ENCODE results near the gene ZCCHC4. TPM values are rescaled to one million over a fixed set of nuclear protein-coding genes. Genes with fewer than 3 reads are reported as not detected.
A peak's percentile ranks its signal among the peaks of the same experiment; 100 is the strongest.
"Not testable (repeated sequence)": the region's sequence is repeated elsewhere in the genome, so short reads cannot be mapped to it uniquely, and the experiment has no call there.

The ZCCHC4 gene
- total RNA-seq, 1 donor from 2014 or later: 8.3 TPM

DNA sequence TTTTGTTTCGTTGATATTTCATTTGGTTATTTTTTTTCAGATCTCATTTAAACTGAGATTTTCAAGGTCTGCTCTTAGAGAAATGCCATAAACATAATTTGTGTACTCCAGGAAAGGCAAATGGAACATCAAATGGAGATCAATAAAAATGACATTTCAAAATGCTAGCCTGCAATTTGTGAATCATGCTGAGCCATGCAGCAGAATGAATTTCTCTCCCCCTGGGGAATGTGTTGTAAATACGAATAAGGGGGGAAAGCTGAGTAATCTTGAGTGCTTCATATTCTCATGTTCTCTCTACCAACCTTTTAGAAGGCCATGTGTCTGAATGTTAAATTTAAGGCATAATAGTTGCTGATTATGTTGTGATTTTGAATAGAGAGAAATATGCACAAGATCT, 7.8 kb downstream of the ZCCHC4 start:
- no peak for DNase-seq (ENCODE audit: low spot score)

DNA sequence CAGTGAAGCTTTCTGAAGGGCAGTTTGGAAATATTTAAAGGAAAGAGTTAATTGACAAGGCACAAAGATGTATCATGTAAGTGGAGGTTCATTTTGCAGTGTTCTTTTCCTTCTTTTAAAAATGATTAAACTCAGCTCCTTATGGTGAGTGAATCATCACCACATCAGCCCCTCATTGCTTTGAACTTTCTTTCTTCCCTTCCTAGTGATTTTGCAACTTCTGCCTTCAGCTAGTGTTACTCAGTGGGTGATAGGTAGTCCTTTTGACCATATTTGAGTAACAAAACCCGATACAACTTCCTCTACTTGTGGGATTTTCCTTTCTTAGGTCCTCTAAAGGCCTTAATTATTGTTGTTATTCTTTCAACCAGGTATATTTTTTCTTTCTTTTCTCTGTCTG, 8.2 kb downstream of the ZCCHC4 start:
- no peak for DNase-seq (ENCODE audit: low spot score)

DNA sequence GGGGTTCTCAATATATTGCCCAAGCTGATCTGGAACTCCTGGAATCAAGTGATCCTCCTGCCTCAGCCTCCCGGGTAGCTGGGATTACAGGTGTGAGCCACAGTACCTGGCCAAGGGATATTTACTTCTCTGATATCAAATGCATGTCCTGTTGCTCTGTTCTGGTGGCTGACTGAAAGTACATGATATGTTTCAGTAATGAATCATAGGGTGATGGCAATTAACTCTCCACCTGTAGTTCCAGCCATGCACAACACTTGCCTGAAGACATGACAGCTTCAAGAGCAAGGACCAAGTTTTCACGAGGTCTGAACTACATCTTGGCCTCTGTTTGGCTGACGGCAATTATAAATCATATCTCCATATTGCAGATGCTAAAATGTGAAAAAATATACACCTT, 9.1 kb downstream of the ZCCHC4 start:
- DNase-seq (ENCODE audit: low spot score): no peak

DNA sequence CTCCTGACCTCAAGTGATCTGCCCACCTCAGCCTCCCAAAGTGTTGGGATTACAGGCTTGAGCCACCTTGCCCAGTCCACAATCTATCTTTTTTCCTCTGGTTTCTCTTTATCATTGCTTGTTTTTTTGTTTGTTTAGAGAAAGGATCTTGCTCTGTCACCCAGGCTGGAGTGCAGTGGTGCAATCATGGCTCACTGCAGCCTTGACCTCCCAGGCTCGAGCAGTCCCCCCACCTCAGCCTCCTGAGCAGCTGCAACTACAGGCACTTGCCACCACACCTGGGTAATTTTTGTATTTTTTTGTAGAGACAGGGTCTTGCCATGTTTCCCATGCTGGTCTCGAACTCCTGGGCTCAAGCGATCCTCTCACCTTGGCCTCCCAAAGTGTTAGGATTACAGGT, 15.9 kb downstream of the ZCCHC4 start:
- DNase-seq (ENCODE audit: low spot score): not testable (repeated sequence)

GRCh38 chr4:25330335-25330734, 17.8 kb downstream of the ZCCHC4 start:
- no peak for DNase-seq (ENCODE audit: low spot score)

GRCh38 chr4:25330905-25331808, 18.6 kb downstream of the ZCCHC4 start:
- DNase-seq (ENCODE audit: low spot score): no peak

DNA sequence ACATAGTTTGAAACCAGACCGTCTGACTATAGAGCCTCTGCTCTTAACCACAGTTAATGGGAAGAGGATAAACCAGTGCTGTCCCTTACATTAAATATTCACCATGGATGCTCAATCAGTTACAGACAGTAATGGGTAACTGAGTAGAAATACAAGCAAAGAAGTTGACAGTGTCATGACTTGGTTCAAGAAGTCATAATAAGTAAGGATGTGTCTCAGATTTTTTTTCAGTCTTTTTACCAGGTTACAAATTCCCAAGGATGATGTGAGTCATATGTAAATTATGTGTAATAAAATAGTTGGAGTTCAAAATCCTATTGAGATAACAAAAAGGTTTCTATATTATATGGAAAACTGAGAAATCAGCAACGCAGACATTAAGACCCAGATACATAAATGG, 31.1 kb downstream of the ZCCHC4 start:
- no peak for DNase-seq (ENCODE audit: low spot score)

DNA sequence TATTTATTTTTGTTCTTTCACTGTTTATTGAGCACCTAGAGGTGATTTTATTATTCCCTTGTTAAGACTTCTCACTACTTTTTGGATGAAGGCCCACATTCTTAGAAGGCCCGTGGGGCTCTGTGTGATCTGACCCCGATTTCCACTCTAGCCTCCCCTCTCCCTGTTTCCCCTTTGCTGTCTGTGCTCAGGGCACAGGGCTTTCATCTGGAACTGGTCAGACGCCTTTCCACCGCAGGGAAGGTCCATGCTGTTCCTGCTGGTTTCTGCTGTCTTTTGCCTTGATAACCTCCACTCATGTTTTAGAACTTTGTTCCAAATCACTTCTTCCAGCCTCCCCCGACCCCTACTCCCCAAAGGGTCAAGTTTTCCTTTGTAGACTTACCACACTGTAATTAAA, 33.2 kb downstream of the ZCCHC4 start:
- no peak for DNase-seq (ENCODE audit: low spot score)

DNA sequence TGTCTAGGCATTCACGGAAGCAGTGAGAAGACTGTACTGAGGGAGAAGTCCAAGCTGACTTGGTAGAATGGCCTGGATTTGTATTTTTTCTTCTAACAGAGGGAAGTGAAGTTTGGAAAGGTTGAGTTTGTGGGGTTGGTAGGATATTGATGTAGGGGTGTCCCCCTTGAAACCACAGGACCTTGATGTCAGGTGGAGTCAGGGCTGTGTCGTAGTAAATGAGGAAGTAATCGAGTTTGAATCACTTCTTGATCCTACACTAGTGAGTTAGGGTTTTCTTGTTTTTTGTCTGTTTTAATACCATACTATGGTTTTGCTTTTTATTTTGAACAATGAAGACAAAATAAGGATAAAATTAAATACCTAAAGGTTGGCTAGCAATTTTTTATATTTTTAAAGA, 34.3 kb downstream of the ZCCHC4 start:
- DNase-seq (ENCODE audit: low spot score): no peak

DNA sequence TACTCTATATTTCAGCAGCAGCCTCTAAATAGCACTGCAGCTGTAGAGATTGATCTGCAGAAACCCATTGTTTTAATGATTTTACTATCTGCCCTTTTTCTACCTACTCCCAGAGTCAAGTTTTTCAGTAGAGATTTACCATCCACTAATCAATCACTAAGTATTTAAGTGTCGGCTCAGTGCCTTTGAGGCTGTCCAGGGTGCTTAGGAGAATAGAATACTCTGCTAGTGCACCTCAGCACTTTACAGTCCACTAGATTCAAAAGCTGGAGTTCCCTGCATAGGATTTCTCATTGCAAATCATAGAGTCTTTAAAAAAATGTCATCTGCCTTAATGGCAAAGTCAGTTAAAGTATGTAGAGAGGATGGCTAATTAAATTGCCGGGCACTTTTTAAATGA, 34.9 kb downstream of the ZCCHC4 start:
- no peak for DNase-seq (ENCODE audit: low spot score)

GRCh38 chr4:25347971-25348370, 35.4 kb downstream of the ZCCHC4 start:
- no peak for DNase-seq (ENCODE audit: low spot score)

DNA sequence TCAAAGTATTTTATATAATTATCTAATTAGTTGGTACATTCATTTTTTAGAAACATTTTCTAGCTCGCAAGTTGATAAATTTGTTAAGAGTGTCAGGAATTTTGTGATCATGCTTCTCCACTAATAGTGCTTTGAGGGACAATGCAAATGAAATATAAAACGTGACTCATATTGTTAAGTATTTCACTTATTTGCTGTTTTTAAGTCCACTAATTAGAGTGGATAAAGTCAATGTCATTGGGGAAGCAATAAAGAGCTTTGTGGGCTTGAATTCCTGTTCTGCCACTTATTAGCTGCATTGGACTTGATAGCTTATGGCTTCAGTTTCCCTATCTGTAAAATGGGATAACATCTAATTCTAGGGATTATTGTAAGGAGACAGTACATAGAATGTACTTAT, 38.0 kb downstream of the ZCCHC4 start:
- DNase-seq (ENCODE audit: low spot score): no peak

- DNase-seq (ENCODE audit: low spot score): no peak
Measured at GRCh38 chr4:25351777-25352416, 39.3 kb downstream of the ZCCHC4 start.

- DNase-seq (ENCODE audit: low spot score): no peak
Measured at GRCh38 chr4:25356068-25356467, 43.5 kb downstream of the ZCCHC4 start.

DNA sequence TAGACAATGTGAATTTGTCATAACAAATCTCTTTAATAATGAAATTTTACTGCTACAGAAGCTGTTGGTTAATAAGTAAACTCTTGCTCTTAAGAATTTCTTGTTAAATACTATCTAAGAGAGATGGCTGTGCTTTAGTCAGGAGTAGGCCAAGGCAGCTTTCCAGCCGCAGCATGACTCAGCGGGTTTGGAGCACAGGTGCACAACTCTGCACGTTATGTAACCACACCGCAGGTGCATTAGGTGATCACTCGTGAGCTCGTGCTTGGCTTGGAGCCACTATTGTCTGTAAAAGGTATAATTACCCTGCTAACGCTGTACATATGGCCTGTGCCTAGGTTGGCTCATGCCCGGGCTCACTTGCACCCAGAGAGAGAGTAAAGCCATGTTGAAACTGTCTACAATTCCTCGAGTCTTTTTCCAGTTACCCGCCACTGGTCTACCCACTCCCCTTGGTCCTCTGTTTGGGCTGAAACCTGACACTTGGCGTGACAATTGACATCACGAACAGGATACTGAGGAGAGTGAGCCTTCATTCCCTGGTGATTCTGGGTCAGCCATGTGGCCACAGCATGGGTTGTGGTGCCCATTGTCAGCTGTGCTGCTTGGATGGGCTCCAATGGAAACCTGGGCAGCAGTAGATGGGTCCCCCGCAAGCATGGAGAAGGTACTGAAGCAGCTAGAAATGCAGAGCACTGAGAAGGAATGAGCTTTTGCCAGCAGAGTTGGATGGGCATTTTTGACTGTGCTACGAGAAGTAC, 46.1 kb downstream of the ZCCHC4 start:
- DNase-seq (ENCODE audit: low spot score): no peak

GRCh38 chr4:25361253-25361652, 48.7 kb downstream of the ZCCHC4 start:
- DNase-seq (ENCODE audit: low spot score): no peak

DNA sequence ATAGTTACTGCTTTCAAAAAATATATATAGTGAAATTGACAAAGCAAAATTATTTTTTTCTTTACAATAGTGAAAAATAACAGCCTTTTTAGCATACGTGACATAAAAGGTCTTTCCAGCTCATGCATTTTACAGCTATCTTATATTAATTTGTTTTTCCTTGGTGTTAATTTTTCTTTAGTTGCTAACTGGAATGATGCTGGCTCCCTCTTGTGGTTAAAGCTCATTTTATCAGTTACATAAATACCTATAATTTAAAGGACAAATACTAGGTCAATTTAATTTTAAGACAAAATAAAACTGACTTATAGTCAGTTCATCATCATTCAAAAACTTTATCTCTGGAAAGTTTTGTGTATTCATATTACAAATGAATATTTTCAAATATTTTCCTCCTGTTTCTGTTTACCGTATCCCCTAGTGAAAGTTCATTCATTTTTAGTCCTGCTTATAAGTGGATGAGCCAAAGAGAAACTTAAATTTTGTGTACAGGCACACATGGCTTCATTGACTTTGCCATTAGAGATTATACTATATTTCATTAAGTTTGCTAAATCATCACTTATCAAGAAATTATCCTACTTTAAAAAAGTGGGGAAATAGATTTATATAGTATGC, 54.5 kb downstream of the ZCCHC4 start:
- no peak for DNase-seq (ENCODE audit: low spot score)

GRCh38 chr4:25367877-25368276, 55.3 kb downstream of the ZCCHC4 start:
- no peak for DNase-seq (ENCODE audit: low spot score)

DNA sequence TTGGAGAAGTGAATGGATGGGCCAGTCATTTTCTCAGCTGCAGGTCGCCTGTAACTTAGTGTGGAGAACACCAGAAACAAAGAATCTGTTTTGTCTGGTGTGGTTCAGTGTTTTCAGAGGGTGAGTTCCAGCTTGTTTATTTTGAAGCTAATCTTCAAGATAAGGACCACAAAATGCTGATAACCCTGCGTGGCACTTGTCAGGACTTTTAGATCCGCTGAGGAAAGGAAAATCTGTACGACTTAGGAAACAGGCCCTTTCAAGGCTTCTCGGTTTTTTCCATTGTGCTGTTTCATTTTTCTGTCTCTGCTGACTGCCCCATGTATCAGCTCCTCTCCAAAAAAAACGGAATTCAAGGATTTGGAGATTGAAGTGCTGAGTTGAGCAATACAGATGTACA, 55.7 kb downstream of the ZCCHC4 start:
- no peak for DNase-seq (ENCODE audit: low spot score)

DNA sequence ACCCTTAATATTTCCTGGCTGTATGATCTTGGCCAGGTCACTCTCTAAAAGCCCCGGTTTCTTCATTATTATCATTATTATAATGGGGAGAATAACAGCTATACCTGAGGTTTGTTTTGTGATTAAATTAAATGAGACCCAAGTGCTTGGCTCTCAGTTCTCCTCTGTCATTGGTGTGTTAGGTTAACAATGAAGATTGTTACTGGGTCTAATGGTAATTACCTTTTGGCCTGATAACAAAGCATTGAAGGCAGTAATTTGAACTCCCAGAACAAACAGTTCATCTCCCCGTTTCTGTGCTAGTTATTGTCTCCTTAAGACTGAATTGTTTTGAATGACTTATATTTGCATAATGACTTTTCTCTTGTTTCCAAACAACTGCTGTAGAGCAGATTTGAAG, 57.7 kb downstream of the ZCCHC4 start:
- DNase-seq (ENCODE audit: low spot score): no peak

- DNase-seq (ENCODE audit: low spot score): peak; percentile 27
Measured at GRCh38 chr4:25372549-25372948, 60.0 kb downstream of the ZCCHC4 start.
